ENCODE measurements around the gene USP9X. TPM values are rescaled to one million over a fixed set of nuclear protein-coding genes. Genes with fewer than 3 reads are reported as not detected.

The USP9X gene
- total RNA-seq, 1 donor from 2014 or later = 68.3 TPM

- H3K4me1 Mint-ChIP-seq = peaks cover 41% of the 10 kb centered on the region
- intact Hi-C loops (cut with micrococcal nuclease) = loop anchor here (5.0 kb wide), 1 partner anchor 53 kb away; no protein-coding TSS in a partner anchor
- ATAC-seq (ENCODE audit: low read depth) (no peak), DNase-seq (no peak)
- CTCF ChIA-PET = no interaction called here
- H3K9me3 Mint-ChIP-seq = no peaks in the 10 kb centered on the region
- TF ChIP-seq CTCF (IDR thresholded peaks at IDR 0.05) = no peak
- H3K27me3 Mint-ChIP-seq = no peaks in the 10 kb centered on the region
- H3K4me3 Mint-ChIP-seq = no peak overlapping the region
- POLR2A ChIA-PET = no interaction called here
- H3K27ac Mint-ChIP-seq = peak overlapping the region; percentile 42
- peaks cover 29% of the 10 kb centered on the region for H3K36me3 Mint-ChIP-seq (ENCODE audit: low read depth)
Measured at GRCh38 chrX:41234962-41235361, 149.7 kb downstream of the USP9X start.

GRCh38 chrX:41236629-41237028, 151.4 kb downstream of the USP9X start:
- Mint-ChIP-seq H3K27ac (no peak overlapping the region), H3K9me3 (no peaks in the 10 kb centered on the region), H3K4me3 (no peak overlapping the region), H3K36me3 (ENCODE audit: low read depth) (peaks cover 19% of the 10 kb centered on the region), H3K4me1 (peaks cover 43% of the 10 kb centered on the region), H3K27me3 (no peaks in the 10 kb centered on the region)
- DNase-seq (no peak), ATAC-seq (ENCODE audit: low read depth) (peak; percentile 47)
- intact Hi-C loops (cut with micrococcal nuclease) = loop anchor here (2.0 to 5.0 kb wide), 2 partner anchors 16 to 54 kb away; no protein-coding TSS in a partner anchor
- TF ChIP-seq CTCF (IDR thresholded peaks at IDR 0.05) = no peak
- POLR2A ChIA-PET = interaction anchor here (1.1 kb wide), 1 partner anchor 20 kb away, joined by 3 read pairs; no protein-coding TSS in a partner anchor
- CTCF ChIA-PET = no interaction called here

- ChIA-PET CTCF (no interaction called here), POLR2A (no interaction called here)
- DNase-seq (no peak), ATAC-seq (ENCODE audit: low read depth) (no peak)
- H3K4me3 Mint-ChIP-seq = no peak overlapping the region
- no peaks in the 10 kb centered on the region for H3K36me3 Mint-ChIP-seq (ENCODE audit: low read depth)
- intact Hi-C loops (cut with micrococcal nuclease) = no loop called here
- peaks cover 32% of the 10 kb centered on the region for H3K4me1 Mint-ChIP-seq
- no peaks in the 10 kb centered on the region for H3K27me3 Mint-ChIP-seq
- no peaks in the 10 kb centered on the region for H3K9me3 Mint-ChIP-seq
- TF ChIP-seq CTCF (IDR thresholded peaks at IDR 0.05) = no peak
- H3K27ac Mint-ChIP-seq = no peak overlapping the region
Measured at GRCh38 chrX:41240509-41240908, 155.3 kb downstream of the USP9X start.

- ChIA-PET CTCF (interaction anchor here (1.1 kb wide), 1 partner anchor 16 kb away, joined by 3 read pairs; no protein-coding TSS in a partner anchor), POLR2A (interaction anchor here (0.7 kb wide), 1 partner anchor 138 kb away, joined by 8 read pairs; no protein-coding TSS in a partner anchor)
- Mint-ChIP-seq H3K4me1 (peaks cover 24% of the 10 kb centered on the region), H3K27ac (no peak overlapping the region), H3K36me3 (ENCODE audit: low read depth) (no peaks in the 10 kb centered on the region), H3K27me3 (no peaks in the 10 kb centered on the region), H3K4me3 (no peak overlapping the region), H3K9me3 (no peaks in the 10 kb centered on the region)
- intact Hi-C loops (cut with micrococcal nuclease) = no loop called here
- no peak for TF ChIP-seq CTCF (IDR thresholded peaks at IDR 0.05)
- DNase-seq (no peak), ATAC-seq (ENCODE audit: low read depth) (no peak)
Measured at GRCh38 chrX:41241962-41242361, 156.7 kb downstream of the USP9X start.

GRCh38 chrX:41245641-41246040, 160.4 kb downstream of the USP9X start:
- no peak for TF ChIP-seq CTCF (IDR thresholded peaks at IDR 0.05)
- CTCF ChIA-PET = interaction anchor here (2.0 kb wide), 1 partner anchor 66 kb away, joined by 5 read pairs; no protein-coding TSS in a partner anchor

More at GRCh38 chrX:41245641-41246040, 160.4 kb downstream of the USP9X start:
- Mint-ChIP-seq H3K4me3 (no peak overlapping the region), H3K27me3 (no peaks in the 10 kb centered on the region), H3K36me3 (ENCODE audit: low read depth) (no peaks in the 10 kb centered on the region), H3K27ac (no peak overlapping the region), H3K9me3 (no peaks in the 10 kb centered on the region), H3K4me1 (peaks cover 3% of the 10 kb centered on the region)
- no peak for DNase-seq
- POLR2A ChIA-PET = no interaction called here
- ATAC-seq (ENCODE audit: low read depth) = no peak
- intact Hi-C loops (cut with micrococcal nuclease) = no loop called here

Data from activated B cell treated with CpG ODN at 0.5 μM for 24 hours (primary cell).